ENCODE results near the gene LRRC4C. TPM values are rescaled to one million over a fixed set of nuclear protein-coding genes. Genes with fewer than 3 reads are reported as not detected.

Gene LRRC4C
- total RNA-seq, 1 donor from 2014 or later: 0.64 TPM

- H3K4me1 Mint-ChIP-seq (ENCODE audit: low read depth, unreplicated experiment): peaks cover 16% of the 10 kb centered on the region
- H3K9me3 Mint-ChIP-seq (ENCODE audit: unreplicated experiment): no peaks in the 10 kb centered on the region
- no peaks in the 10 kb centered on the region for H3K36me3 Mint-ChIP-seq (ENCODE audit: unreplicated experiment)
- TF ChIP-seq CTCF (IDR thresholded peaks at IDR 0.05; ENCODE audit: partially characterized antibody, unreplicated experiment): no peak
- no peak overlapping the region for H3K27ac Mint-ChIP-seq (ENCODE audit: unreplicated experiment)
- no peak for DNase-seq
- H3K4me3 Mint-ChIP-seq (ENCODE audit: unreplicated experiment): no peak overlapping the region
- no peaks in the 10 kb centered on the region for H3K27me3 Mint-ChIP-seq (ENCODE audit: unreplicated experiment)
Measured at GRCh38 chr11:40434926-40435325, 1024.5 kb downstream of the LRRC4C start.

GRCh38 chr11:40432358-40432757, 1027.1 kb downstream of the LRRC4C start:
- no peak for TF ChIP-seq CTCF (IDR thresholded peaks at IDR 0.05; ENCODE audit: partially characterized antibody, unreplicated experiment)
- Mint-ChIP-seq H3K27ac (ENCODE audit: unreplicated experiment) (no peak overlapping the region), H3K9me3 (ENCODE audit: unreplicated experiment) (no peaks in the 10 kb centered on the region), H3K27me3 (ENCODE audit: unreplicated experiment) (no peaks in the 10 kb centered on the region), H3K4me3 (ENCODE audit: unreplicated experiment) (no peak overlapping the region), H3K36me3 (ENCODE audit: unreplicated experiment) (no peaks in the 10 kb centered on the region), H3K4me1 (ENCODE audit: low read depth, unreplicated experiment) (peaks cover 16% of the 10 kb centered on the region)
- no peak for DNase-seq

- TF ChIP-seq CTCF (IDR thresholded peaks at IDR 0.05; ENCODE audit: partially characterized antibody, unreplicated experiment): no peak
- Mint-ChIP-seq H3K36me3 (ENCODE audit: unreplicated experiment) (no peaks in the 10 kb centered on the region), H3K27me3 (ENCODE audit: unreplicated experiment) (no peaks in the 10 kb centered on the region), H3K27ac (ENCODE audit: unreplicated experiment) (no peak overlapping the region), H3K9me3 (ENCODE audit: unreplicated experiment) (no peaks in the 10 kb centered on the region), H3K4me1 (ENCODE audit: low read depth, unreplicated experiment) (no peaks in the 10 kb centered on the region), H3K4me3 (ENCODE audit: unreplicated experiment) (no peak overlapping the region)
- no peak for DNase-seq
Measured at GRCh38 chr11:40425168-40425567, 1034.3 kb downstream of the LRRC4C start.

GRCh38 chr11:40421208-40421981, 1038.1 kb downstream of the LRRC4C start:
- Mint-ChIP-seq H3K4me3 (ENCODE audit: unreplicated experiment) (no peak overlapping the region), H3K9me3 (ENCODE audit: unreplicated experiment) (no peaks in the 10 kb centered on the region), H3K36me3 (ENCODE audit: unreplicated experiment) (no peaks in the 10 kb centered on the region), H3K27me3 (ENCODE audit: unreplicated experiment) (no peaks in the 10 kb centered on the region), H3K27ac (ENCODE audit: unreplicated experiment) (no peak overlapping the region), H3K4me1 (ENCODE audit: low read depth, unreplicated experiment) (no peaks in the 10 kb centered on the region)
- no peak for TF ChIP-seq CTCF (IDR thresholded peaks at IDR 0.05; ENCODE audit: partially characterized antibody, unreplicated experiment)
- DNase-seq: no peak

GRCh38 chr11:40417627-40418026, 1041.8 kb downstream of the LRRC4C start:
- H3K27ac Mint-ChIP-seq (ENCODE audit: unreplicated experiment): no peak overlapping the region
- H3K36me3 Mint-ChIP-seq (ENCODE audit: unreplicated experiment): no peaks in the 10 kb centered on the region
- H3K4me1 Mint-ChIP-seq (ENCODE audit: low read depth, unreplicated experiment): no peaks in the 10 kb centered on the region
- no peak overlapping the region for H3K4me3 Mint-ChIP-seq (ENCODE audit: unreplicated experiment)
- no peak for DNase-seq
- H3K27me3 Mint-ChIP-seq (ENCODE audit: unreplicated experiment): no peaks in the 10 kb centered on the region
- no peak for TF ChIP-seq CTCF (IDR thresholded peaks at IDR 0.05; ENCODE audit: partially characterized antibody, unreplicated experiment)
- no peaks in the 10 kb centered on the region for H3K9me3 Mint-ChIP-seq (ENCODE audit: unreplicated experiment)
